ENCODE results near the gene UTRN.

Gene UTRN

DNA sequence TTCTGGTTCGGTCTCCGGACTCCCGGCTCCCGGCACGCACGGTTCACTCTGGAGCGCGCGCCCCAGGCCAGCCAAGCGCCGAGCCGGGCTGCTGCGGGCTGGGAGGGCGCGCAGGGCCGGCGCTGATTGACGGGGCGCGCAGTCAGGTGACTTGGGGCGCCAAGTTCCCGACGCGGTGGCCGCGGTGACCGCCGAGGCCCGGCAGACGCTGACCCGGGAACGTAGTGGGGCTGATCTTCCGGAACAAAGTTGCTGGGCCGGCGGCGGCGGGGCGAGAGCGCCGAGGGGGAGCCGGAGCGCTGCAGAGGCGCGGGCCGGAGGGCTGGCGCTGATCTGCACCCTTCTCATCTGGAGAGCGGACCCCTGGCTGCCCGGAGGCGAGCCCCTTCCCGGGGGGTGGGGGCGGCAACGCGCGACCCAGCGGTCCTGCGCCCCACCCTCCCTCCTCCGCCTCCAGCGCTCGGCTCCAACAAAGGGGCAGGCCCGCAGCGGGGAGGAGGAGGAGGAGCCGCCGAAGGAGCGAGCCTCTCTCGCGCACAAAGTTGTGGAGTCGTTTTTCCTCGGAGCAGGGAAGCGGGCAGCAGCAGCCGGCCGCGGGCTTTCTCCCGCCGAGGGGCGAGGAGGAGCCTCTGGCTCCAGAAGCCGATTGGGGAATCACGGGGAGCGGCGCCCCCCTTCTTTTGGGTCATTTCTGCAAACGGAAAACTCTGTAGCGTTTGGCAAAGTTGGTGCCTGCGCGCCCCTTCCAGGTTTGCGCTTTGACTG lies at the start of gene UTRN:
Gene UTRN, plus strand, starts transcription at position 553 of the 765 bp plus-strand sequence. CDS start 6,494 bp downstream, outside the sequence.
- no peak for DNase-seq (ENCODE audit: low spot score)

GRCh38 chr6:144244688-144245087 lies 40.4 kb upstream of the UTRN start:
- no peak for DNase-seq (ENCODE audit: low spot score)

- no peak for DNase-seq (ENCODE audit: low spot score)
Measured at GRCh38 chr6:144246988-144247387, 38.1 kb upstream of the UTRN start.

- no peak for DNase-seq (ENCODE audit: low spot score)
Measured at GRCh38 chr6:144248003-144248402, 37.1 kb upstream of the UTRN start.

DNA sequence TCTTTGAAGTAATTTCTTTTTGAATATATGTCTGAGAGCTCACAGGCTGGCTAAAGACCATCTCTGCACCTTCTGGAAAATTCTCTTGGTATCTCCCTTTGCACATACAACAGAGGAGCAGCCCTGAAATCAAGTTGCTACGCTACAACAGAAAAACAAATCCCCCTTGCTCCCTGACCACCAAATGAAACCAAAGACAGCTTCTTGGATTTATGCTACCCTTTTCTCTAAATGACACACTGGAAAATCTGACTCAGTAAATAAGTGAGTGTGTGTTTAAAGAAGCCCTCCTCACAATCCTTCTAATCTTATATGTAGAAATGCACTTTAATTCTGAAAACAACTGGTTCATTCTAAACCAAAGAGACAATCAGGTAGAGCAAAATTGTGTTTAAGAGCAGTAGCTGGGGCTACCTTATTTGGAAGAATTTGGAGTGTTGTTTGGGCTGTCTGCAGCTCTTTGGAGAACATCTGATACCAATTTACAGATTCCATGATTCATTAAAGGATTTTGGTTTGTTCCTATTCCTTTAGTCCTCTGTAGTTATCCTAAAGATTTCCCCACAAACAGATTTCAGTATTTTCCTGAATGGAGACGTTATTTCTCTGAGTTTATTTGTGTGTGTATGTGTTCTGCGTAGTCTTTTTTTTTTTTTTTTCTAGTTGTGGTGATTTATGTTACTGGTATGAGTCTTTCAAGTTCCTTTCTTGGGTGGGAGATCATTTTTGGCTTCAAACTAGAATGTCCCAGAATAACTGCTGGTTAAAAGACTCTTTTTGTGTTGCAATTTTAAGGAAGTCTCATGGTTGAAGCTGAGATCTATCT lies 36.4 kb upstream of the UTRN start:
- DNase-seq (ENCODE audit: low spot score) = no peak

- no peak for DNase-seq (ENCODE audit: low spot score)
Measured at GRCh38 chr6:144250276-144250675, 34.9 kb upstream of the UTRN start.

DNA sequence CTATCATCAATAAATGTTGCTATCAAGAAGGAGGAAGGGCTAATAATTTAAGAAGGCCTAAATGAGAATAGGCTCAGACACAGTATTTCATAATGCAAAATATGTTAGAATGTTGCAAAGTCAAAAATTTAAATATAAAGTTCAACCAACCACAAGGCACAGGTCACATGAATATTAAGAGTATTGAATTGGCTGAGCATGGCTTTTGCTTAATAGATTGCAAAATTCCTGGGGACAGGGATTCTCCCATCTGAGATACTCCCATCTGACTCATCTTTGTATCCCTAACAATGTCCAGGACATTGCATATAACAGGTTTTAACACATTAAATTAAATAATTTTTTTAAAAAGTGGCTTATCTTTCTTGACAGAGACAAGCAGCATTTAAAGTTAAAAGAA lies 32.9 kb upstream of the UTRN start:
- DNase-seq (ENCODE audit: low spot score) = no peak

DNA sequence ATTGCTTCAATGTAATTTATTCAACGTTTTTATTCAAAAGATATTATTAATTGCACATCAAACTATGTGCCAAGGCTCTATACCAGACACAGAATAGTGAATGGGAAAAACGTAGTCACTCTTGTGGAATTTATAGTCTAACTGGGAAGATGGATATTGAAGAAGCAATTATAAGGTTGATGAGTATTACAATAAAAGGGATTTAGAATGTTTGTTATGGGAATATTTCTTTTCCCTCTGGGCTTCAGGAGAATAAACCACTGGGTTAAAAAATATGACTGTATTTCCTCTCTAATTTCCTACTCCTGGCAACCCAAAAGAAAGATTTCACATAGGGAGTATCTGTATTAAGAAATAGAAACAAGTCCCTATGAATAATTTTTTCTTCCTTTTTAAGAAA lies 25.1 kb upstream of the UTRN start:
- DNase-seq (ENCODE audit: low spot score) = no peak

GRCh38 chr6:144262470-144263369 lies 22.4 kb upstream of the UTRN start:
- no peak for DNase-seq (ENCODE audit: low spot score)

DNA sequence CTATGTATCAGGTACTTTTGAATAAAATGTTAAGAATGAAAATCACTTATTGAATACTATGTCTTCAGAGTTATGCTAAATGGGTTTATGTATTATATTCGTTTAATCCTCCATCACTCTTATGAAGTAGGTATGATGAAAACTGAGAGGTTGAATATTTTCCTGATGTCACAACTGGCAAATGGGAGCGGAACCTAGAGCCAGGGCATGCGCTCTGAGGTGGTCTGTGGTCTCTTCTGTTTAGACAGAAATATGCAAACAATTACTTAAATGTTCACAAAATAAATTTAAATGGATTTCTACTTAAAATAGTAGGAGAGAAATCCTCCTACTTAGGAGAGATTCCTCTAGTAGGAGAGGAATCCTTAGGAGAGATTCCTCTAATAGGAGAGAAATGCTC lies 21.3 kb upstream of the UTRN start:
- DNase-seq (ENCODE audit: low spot score) = no peak

- no peak for DNase-seq (ENCODE audit: low spot score)
Measured at GRCh38 chr6:144264270-144265060, 20.7 kb upstream of the UTRN start.

GRCh38 chr6:144265061-144265357 lies 20.1 kb upstream of the UTRN start:
- DNase-seq (ENCODE audit: low spot score) = no peak

GRCh38 chr6:144265390-144265789 lies 19.7 kb upstream of the UTRN start:
- DNase-seq (ENCODE audit: low spot score) = no peak

DNA sequence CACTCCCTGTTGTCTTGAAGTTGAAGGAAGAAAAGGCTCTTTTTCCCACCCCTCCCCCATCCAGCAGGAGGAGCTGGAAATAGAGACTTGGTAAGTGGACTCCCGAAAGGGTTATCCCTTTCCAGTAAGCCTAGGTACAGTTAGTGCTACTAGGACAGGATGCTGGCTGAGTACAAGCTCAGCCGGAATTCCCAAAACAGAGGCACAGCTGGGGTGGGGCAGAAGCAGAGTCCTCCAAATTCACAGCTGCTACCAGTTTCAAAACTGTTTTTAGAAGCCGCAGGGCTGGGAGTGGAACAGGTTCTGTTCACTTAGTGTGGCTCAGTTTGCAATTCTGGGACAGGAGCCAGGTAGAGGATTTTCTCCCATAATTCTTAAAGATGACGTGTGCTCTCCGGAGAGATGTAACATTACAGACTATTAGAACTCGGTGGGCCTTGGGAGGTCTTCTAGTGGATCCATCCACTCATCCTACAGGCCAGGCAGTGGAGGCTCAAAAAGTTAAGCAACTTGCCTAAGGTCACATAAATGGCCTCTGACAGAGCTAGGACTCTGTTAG lies 19.0 kb upstream of the UTRN start:
- DNase-seq (ENCODE audit: low spot score) = no peak

GRCh38 chr6:144268794-144269349 lies 16.3 kb upstream of the UTRN start:
- no peak for DNase-seq (ENCODE audit: low spot score)

DNA sequence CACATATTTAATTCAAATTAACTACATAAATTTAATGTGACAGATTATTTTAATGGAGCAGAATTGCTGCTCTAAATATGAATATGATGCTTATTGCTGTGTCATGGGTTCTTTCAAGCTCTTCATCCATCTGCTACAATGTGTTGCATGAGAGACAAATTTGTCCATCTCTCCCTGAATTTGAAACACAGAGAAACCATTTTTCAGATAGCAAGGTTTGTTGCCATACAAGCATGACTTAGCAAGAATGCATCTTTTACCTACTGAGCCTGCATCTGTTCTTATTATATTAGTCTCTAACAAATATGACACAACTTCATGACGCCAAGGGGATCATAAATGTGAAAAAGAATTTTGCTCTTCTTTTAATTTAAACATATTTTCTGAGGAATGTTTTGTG lies 8.0 kb upstream of the UTRN start:
- DNase-seq (ENCODE audit: low spot score) = no peak

- DNase-seq (ENCODE audit: low spot score) = no peak
Measured at GRCh38 chr6:144277605-144278227, 7.4 kb upstream of the UTRN start.

- no peak for DNase-seq (ENCODE audit: low spot score)
Measured at GRCh38 chr6:144278659-144279314, 6.3 kb upstream of the UTRN start.

DNA sequence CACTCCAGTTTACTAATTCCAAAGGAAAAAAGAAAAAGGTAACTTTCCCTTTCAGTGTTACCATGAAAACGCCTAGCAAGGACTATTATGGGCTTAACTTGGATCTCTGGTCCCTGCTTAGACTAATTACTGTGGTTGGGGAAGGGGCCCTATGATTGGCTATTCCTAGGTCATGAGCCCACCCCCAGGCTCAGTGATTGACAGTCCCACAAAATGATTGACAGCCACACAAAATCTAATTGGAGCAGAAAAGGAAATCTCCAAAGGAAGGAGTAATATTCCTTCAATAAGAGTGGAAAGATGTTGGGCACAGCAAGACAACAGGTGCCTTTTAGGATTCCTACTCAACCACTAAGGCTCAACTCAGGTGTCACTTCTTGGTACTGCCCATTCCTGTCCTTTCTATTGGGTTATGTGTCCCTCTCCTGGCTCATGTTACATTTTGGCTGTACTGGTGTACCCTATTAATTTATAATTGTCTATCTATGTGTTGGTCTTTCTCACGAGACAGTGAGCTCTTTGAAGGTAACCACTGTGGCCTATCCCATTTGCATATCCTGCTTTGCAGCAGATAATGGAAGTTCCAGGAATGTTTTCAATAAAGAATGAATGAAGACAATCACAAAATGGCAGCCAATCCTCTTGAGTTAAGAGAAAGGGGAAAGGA lies 5.5 kb upstream of the UTRN start:
- DNase-seq (ENCODE audit: low spot score) = no peak

All from hematopoietic multipotent progenitor cell treated with erythropoietin and hydrocortisone succinate and interleukin-3 and kit ligand, for 15 days (in vitro differentiated cells).